Astrocyte (in vitro differentiated cells and primary cell): ENCODE data around the gene SRGAP1. TPM values are rescaled to one million over a fixed set of nuclear protein-coding genes. Genes with fewer than 3 reads are reported as not detected.
"Not testable (repeated sequence)": the region's sequence is repeated elsewhere in the genome, so short reads cannot be mapped to it uniquely, and the experiment has no call there.

Experiments used
- DNase-seq: peaks from one replicate; pipeline ENCODE4 v3.0.0-alpha.2; 2010; ENCODE audit warnings: low read depth
- FAIRE-seq: peaks from 2 replicates; lab custom pipeline; 2011; peaks lifted over from hg19 to GRCh38; lab: Jason Lieb, UNC
- H2AFZ ChIP-seq: 2 replicates; pipeline ENCODE4 v1.6.0; 2012; ENCODE audit warnings: low read depth, low read length, inconsistent platforms
- H3K27ac ChIP-seq: 2 replicates; pipeline ENCODE4 v1.5.1; 2011; ENCODE audit warnings: low read depth, low read length, inconsistent platforms
- H3K27me3 ChIP-seq: 2 replicates; pipeline ENCODE4 v1.6.0; 2011; ENCODE audit warnings: low read length, inconsistent platforms; ENCODE audit not compliant: insufficient read depth
- H3K36me3 ChIP-seq: 2 replicates; pipeline ENCODE4 v1.5.1; 2011; ENCODE audit warnings: low read length, inconsistent platforms; ENCODE audit not compliant: insufficient read depth
- H3K4me1 ChIP-seq: 2 replicates; pipeline ENCODE4 v1.5.1; 2011; ENCODE audit warnings: low read length, inconsistent platforms; ENCODE audit not compliant: insufficient read depth
- H3K4me2 ChIP-seq: 2 replicates; pipeline ENCODE4 v1.6.0; 2012; ENCODE audit warnings: low read length, inconsistent platforms
- H3K4me3 ChIP-seq: 2 replicates; pipeline ENCODE4 v1.5.1; 2011; ENCODE audit warnings: low read depth, mild to moderate bottlenecking, low read length, inconsistent platforms; ENCODE audit not compliant: insufficient read depth
- H3K79me2 ChIP-seq: 2 replicates; pipeline ENCODE4 v1.6.0; 2012; ENCODE audit warnings: mild to moderate bottlenecking, low read length, inconsistent platforms; ENCODE audit not compliant: insufficient read depth
- H3K9ac ChIP-seq: 2 replicates; pipeline ENCODE4 v1.6.0; 2012; ENCODE audit warnings: mild to moderate bottlenecking, low read length, inconsistent platforms
- H3K9me3 ChIP-seq: 2 replicates; pipeline ENCODE4 v1.5.1; 2012; ENCODE audit warnings: low read depth, mild to moderate bottlenecking, low read length, inconsistent platforms; ENCODE audit not compliant: insufficient read depth
- H4K20me1 ChIP-seq: 2 replicates; pipeline ENCODE4 v1.6.0; 2012; ENCODE audit warnings: low read length, inconsistent platforms; ENCODE audit not compliant: insufficient read depth
- H3K27ac Mint-ChIP-seq: one replicate; pipeline ENCODE4 v1.8.0; 2021; ENCODE audit warnings: mild to moderate bottlenecking, mixed read lengths; ENCODE audit not compliant: unreplicated experiment
- H3K27me3 Mint-ChIP-seq: one replicate; pipeline ENCODE4 v1.8.0; 2021; ENCODE audit warnings: low read depth, mixed read lengths; ENCODE audit not compliant: unreplicated experiment
- H3K36me3 Mint-ChIP-seq: one replicate; pipeline ENCODE4 v1.8.0; 2021; ENCODE audit warnings: low read depth, mixed read lengths; ENCODE audit not compliant: unreplicated experiment
- H3K4me1 Mint-ChIP-seq: one replicate; pipeline ENCODE4 v1.8.0; 2021; ENCODE audit warnings: low read depth, mixed read lengths; ENCODE audit not compliant: unreplicated experiment
- H3K4me3 Mint-ChIP-seq: one replicate; pipeline ENCODE4 v1.8.0; 2021; ENCODE audit warnings: mild to moderate bottlenecking, moderate library complexity, mixed read lengths; ENCODE audit not compliant: unreplicated experiment
- H3K9me3 Mint-ChIP-seq: one replicate; pipeline ENCODE4 v1.8.0; 2021; ENCODE audit warnings: mild to moderate bottlenecking, mixed read lengths; ENCODE audit not compliant: unreplicated experiment
- EZH2 ChIP-seq: IDR thresholded peaks from 2 replicates; pipeline ENCODE4 v1.6.1; 2012; ENCODE audit warnings: mild to moderate bottlenecking, low read length, inconsistent platforms; ENCODE audit not compliant: insufficient read depth
- total RNA-seq: library from RNA; stranded (reverse); gene quantifications from 2 replicates; pipeline ENCODE4 v1.2.1, GENCODE V29; 2021
- TF ChIP-seq, protein P1 (sequence below): IDR thresholded peaks from 2 replicates; pipeline ENCODE4 v1.5.1; 2011; ENCODE audit warnings: low read depth, mild to moderate bottlenecking, inconsistent platforms, low read length, moderate library complexity; ENCODE audit not compliant: insufficient read depth

Gene SRGAP1
- total RNA-seq, 1 donor from 2014 or later: 15.2 TPM

- no peak overlapping the region for H3K4me3 Mint-ChIP-seq
- peaks cover 5% of the 10 kb centered on the region for H3K4me1 Mint-ChIP-seq
- no peak for FAIRE-seq
- no peaks in the 10 kb centered on the region for H3K27me3 Mint-ChIP-seq
- no peak overlapping the region for H3K27ac Mint-ChIP-seq
- H3K9me3 ChIP-seq: no peaks in the 10 kb centered on the region
- H3K27ac ChIP-seq: no peak overlapping the region
- no peaks in the 10 kb centered on the region for H3K36me3 Mint-ChIP-seq
- H3K79me2 ChIP-seq: peaks cover 22% of the 10 kb centered on the region
- H3K36me3 ChIP-seq: no peaks in the 10 kb centered on the region
- no peaks in the 10 kb centered on the region for H3K9me3 Mint-ChIP-seq
- H2AFZ ChIP-seq: no peak overlapping the region
- no peak overlapping the region for H3K9ac ChIP-seq
- DNase-seq: no peak
- H4K20me1 ChIP-seq: peaks cover 10% of the 10 kb centered on the region
- no peaks in the 10 kb centered on the region for H3K4me1 ChIP-seq
- H3K4me3 ChIP-seq: no peak overlapping the region
- TF ChIP-seq EZH2: no peak
- TF ChIP-seq, protein P1, sequence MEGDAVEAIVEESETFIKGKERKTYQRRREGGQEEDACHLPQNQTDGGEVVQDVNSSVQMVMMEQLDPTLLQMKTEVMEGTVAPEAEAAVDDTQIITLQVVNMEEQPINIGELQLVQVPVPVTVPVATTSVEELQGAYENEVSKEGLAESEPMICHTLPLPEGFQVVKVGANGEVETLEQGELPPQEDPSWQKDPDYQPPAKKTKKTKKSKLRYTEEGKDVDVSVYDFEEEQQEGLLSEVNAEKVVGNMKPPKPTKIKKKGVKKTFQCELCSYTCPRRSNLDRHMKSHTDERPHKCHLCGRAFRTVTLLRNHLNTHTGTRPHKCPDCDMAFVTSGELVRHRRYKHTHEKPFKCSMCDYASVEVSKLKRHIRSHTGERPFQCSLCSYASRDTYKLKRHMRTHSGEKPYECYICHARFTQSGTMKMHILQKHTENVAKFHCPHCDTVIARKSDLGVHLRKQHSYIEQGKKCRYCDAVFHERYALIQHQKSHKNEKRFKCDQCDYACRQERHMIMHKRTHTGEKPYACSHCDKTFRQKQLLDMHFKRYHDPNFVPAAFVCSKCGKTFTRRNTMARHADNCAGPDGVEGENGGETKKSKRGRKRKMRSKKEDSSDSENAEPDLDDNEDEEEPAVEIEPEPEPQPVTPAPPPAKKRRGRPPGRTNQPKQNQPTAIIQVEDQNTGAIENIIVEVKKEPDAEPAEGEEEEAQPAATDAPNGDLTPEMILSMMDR: no peak
- no peak overlapping the region for H3K4me2 ChIP-seq
- no peaks in the 10 kb centered on the region for H3K27me3 ChIP-seq
Measured at GRCh38 chr12:63841571-63841970, 2.9 kb upstream of the SRGAP1 start.

GRCh38 chr12:63842750-63843149 lies 1.8 kb upstream of the SRGAP1 start:
- not testable (repeated sequence) for H3K9me3 Mint-ChIP-seq, H3K27ac Mint-ChIP-seq, H3K4me1 ChIP-seq, H3K9ac ChIP-seq, H3K36me3 Mint-ChIP-seq, H3K4me1 Mint-ChIP-seq, H3K36me3 ChIP-seq, H3K27me3 Mint-ChIP-seq, H2AFZ ChIP-seq, FAIRE-seq, H3K27ac ChIP-seq, DNase-seq, H3K27me3 ChIP-seq, H3K9me3 ChIP-seq
- peaks cover 34% of the 10 kb centered on the region for H3K79me2 ChIP-seq
- peak overlapping the region; percentile 94 for H3K4me2 ChIP-seq
- peak overlapping the region; percentile 99 for H3K4me3 ChIP-seq
- H4K20me1 ChIP-seq: peaks cover 15% of the 10 kb centered on the region
- H3K4me3 Mint-ChIP-seq: peak overlapping the region; percentile 66

- no peak overlapping the region for H3K27ac Mint-ChIP-seq
- H3K4me1 Mint-ChIP-seq: peaks cover 6% of the 10 kb centered on the region
Measured at GRCh38 chr12:63843254-63843720, 1.2 kb upstream of the SRGAP1 start.

More at GRCh38 chr12:63843254-63843720, 1.2 kb upstream of the SRGAP1 start:
- peaks cover 17% of the 10 kb centered on the region for H4K20me1 ChIP-seq
- FAIRE-seq: no peak
- TF ChIP-seq, protein P1: no peak
- no peak for TF ChIP-seq EZH2
- peak overlapping the region; percentile 77 for H2AFZ ChIP-seq
- Mint-ChIP-seq H3K4me3 (peak overlapping the region; percentile 66), H3K9me3 (no peaks in the 10 kb centered on the region), H3K36me3 (no peaks in the 10 kb centered on the region), H3K27me3 (no peaks in the 10 kb centered on the region)
- H3K79me2 ChIP-seq: peaks cover 38% of the 10 kb centered on the region
- peak overlapping the region; percentile 44 for H3K27ac ChIP-seq
- H3K9ac ChIP-seq: peak overlapping the region; percentile 96
- no peaks in the 10 kb centered on the region for H3K4me1 ChIP-seq
- H3K27me3 ChIP-seq: no peaks in the 10 kb centered on the region
- H3K36me3 ChIP-seq: no peaks in the 10 kb centered on the region
- DNase-seq: no peak
- peak overlapping the region; percentile 94 for H3K4me2 ChIP-seq
- peak overlapping the region; percentile 99 for H3K4me3 ChIP-seq
- H3K9me3 ChIP-seq: no peaks in the 10 kb centered on the region
